Right lobe of liver (tissue), 6 donors: ENCODE data around the gene RFX8. TPM values are rescaled to one million over a fixed set of nuclear protein-coding genes. Genes with fewer than 3 reads are reported as not detected.

ENCODE experiments used
- ATAC-seq, 4 donors: fragments of 200-7000 bp; cut with Tn5 transposase; one replicate each; pipeline ENCODE4 v1.9.1; 2020; ENCODE audit warnings: mild to moderate bottlenecking in 4 of 4, moderate library complexity in 4 of 4
- DNase-seq, 3 donors: peaks; one replicate each; pipeline ENCODE4 v3.0.0-alpha.2; 2020
- H3K27ac ChIP-seq, 3 donors: fragments of 200-600 bp; one replicate each; pipeline ENCODE4 v1.8.0; 2022
- H3K27me3 ChIP-seq, 2 donors: fragments of 200-600 bp; one replicate each; pipeline ENCODE4 v1.8.0; 2022
- H3K36me3 ChIP-seq, 4 donors: fragments of 200-600 bp; sonication (generic) in 1 of 4; one replicate each; pipeline versions ENCODE4 v1.5.1 to v1.8.0; 2017 to 2022; ENCODE audit warnings: control low read depth in 1 of 4
- H3K4me1 ChIP-seq, 4 donors: fragments of 200-600 bp; sonication (generic) in 1 of 4; one replicate each; pipeline versions ENCODE4 v1.5.1 to v1.8.0; 2017 to 2022; ENCODE audit warnings: control low read depth in 1 of 4
- H3K4me3 ChIP-seq, 3 donors: fragments of 200-600 bp; one replicate each; pipeline ENCODE4 v1.8.0; 2022
- H3K9me3 ChIP-seq, 4 donors: fragments of 200-600 bp; sonication (generic) in 1 of 4; one replicate each; pipeline versions ENCODE4 v1.5.1 to v1.8.0; 2017 to 2022; ENCODE audit warnings: control low read depth in 1 of 4
- POLR2A ChIP-seq: fragments of 450-650 bp; IDR thresholded peaks from one replicate; pipeline ENCODE4 v1.6.1; 2017; ENCODE audit warnings: antibody characterized with exemption, mild to moderate bottlenecking
- WGBS: methylation state at CpG from one replicate; pipeline ENCODE4 v1.1.6; 2018; ENCODE audit warnings: low coverage, low lambda C conversion rate; ENCODE audit not compliant: insufficient coverage; ENCODE audit errors: missing lambda C conversion rate; 5-methylcytosine and 5-hydroxymethylcytosine counted together
- intact Hi-C, 2 donors: fragments of 100-400 bp; cut with DNase I; formaldehyde crosslinking; loops; one replicate each; pipeline versions ENCODE4 v1.11.2 to v1.14.1; 2022
- total RNA-seq, 6 experiments: library from RNA; depleted of rRNA in 2 of 6; stranded (reverse); fragments of >200 nt in 2 of 6; fragmentation: NEBNext Ultra II Directional in 3 of 6; extraction: Animal tissue kit (Norgen Biotek cat#: 25700) in 3 of 6; gene quantifications; one replicate each; pipeline versions ENCODE4 v1.1.0 to v1.2.4, GENCODE V29; 2016 to 2023
- TF ChIP-seq, protein P1 (sequence below), 4 donors: fragments of 200-600 bp in 3 of 4; fragments of 450-650 bp in 1 of 4; IDR thresholded peaks; one replicate each; pipeline versions ENCODE4 v1.5.1 to v1.8.0; 2016 to 2022; ENCODE audit warnings: antibody characterized with exemption in 4 of 4, mild to moderate bottlenecking in 2 of 4
- donor health status: DM: no; HTN: yes; CAD: no.
- donor health status: DM: no; HTN: no; CAD: no.
- donor health status: DM: no; HTN: no; CAD: no.
- donor health status: DM: no; HTN: yes; CAD: no.
- donor health status: DM: no; HTN: yes; CAD: no.

RFX8 gene
- total RNA-seq, 6 experiments from 2014 or later = not detected

DNA sequence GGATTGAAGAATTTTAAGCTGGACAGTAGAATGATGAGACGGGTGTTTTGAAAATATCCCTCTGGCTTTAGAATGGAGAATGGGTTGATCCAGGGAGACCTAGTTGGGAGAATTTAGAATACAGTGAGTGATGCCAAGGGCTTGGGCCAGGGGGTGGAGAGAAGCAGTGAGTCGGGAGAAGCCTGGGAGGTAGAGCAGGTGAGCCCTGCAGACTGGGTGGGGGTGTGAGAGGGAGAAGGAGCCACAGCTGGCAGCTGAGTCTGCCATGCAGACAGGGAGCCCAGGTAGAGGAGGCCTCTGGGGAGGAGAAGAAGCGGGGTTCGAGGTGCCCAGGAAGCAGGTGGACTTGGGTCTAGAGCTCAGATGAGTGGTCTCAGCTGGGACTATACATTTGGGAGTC is 105.8 kb downstream of the RFX8 start:
- no peaks in the 10 kb centered on the region for H3K9me3 ChIP-seq
- no peaks in the 10 kb centered on the region for H3K27me3 ChIP-seq
- H3K4me3 ChIP-seq = no peak overlapping the region
- ATAC-seq = no peak
- no peak for TF ChIP-seq POLR2A
- TF ChIP-seq, protein P1, sequence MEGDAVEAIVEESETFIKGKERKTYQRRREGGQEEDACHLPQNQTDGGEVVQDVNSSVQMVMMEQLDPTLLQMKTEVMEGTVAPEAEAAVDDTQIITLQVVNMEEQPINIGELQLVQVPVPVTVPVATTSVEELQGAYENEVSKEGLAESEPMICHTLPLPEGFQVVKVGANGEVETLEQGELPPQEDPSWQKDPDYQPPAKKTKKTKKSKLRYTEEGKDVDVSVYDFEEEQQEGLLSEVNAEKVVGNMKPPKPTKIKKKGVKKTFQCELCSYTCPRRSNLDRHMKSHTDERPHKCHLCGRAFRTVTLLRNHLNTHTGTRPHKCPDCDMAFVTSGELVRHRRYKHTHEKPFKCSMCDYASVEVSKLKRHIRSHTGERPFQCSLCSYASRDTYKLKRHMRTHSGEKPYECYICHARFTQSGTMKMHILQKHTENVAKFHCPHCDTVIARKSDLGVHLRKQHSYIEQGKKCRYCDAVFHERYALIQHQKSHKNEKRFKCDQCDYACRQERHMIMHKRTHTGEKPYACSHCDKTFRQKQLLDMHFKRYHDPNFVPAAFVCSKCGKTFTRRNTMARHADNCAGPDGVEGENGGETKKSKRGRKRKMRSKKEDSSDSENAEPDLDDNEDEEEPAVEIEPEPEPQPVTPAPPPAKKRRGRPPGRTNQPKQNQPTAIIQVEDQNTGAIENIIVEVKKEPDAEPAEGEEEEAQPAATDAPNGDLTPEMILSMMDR (IDR thresholded peaks at IDR 0.05) = no peak
- intact Hi-C loops = no loop called here
- 78% methylated on average over 4 of the region's 4 CpGs for WGBS
- no peaks in the 10 kb centered on the region for H3K36me3 ChIP-seq
- no peak for DNase-seq
- H3K4me1 ChIP-seq = no peaks in the 10 kb centered on the region
- H3K27ac ChIP-seq = no peak overlapping the region

DNA sequence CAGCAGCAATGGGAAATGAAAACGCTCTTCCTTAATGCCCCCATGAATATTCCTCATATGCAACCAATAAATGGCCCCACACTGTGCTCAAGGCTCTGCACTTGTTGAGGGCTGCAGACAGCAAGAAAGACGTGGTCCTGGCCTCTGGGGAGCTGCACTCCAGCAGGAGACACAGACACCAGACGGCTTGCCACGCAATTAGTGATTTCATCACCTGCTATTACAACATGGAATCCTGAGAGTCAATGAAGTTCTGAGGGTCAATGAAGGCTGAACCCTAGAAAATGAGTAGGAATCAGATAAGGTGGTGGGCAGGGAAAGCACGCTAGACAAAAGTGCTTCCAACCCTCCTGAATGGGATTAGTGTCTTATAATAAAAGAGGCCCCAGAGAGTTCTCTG is 106.5 kb downstream of the RFX8 start:
- intact Hi-C loops = no loop called here

DNA sequence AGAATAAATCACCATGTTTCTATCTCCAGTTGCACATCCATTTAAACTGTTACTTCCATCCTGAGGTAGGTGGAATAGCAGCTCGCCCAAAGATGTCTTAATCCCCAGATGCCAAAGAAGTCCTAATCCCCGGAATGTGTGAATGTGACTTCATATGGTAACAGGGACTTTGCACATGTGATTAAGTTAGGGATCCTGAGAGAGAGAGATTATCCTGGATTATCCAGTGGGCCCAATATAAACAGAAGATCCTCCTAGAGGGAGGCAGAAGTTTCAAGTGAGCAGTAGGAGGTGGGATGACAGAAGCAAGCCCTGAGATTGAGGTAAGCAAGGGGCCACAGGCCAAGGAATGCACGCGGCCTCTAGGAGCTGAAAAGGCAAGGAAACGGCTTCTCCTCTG is 107.4 kb downstream of the RFX8 start:
- intact Hi-C loops = no loop called here
- Histone ChIP-seq H3K4me3 (no peak overlapping the region), H3K9me3 (no peaks in the 10 kb centered on the region), H3K27ac (no peak overlapping the region), H3K36me3 (no peaks in the 10 kb centered on the region), H3K27me3 (no peaks in the 10 kb centered on the region), H3K4me1 (no peaks in the 10 kb centered on the region)
- DNase-seq (no peak), ATAC-seq (no peak)
- 80% methylated on average over 4 of the region's 5 CpGs for WGBS
- TF ChIP-seq POLR2A = no peak
- TF ChIP-seq, protein P1 (IDR thresholded peaks at IDR 0.05) = no peak

More for the DNA sequence above, 106.5 kb downstream of the RFX8 start:
- no peak overlapping the region for H3K27ac ChIP-seq
- ATAC-seq = no peak
- no peaks in the 10 kb centered on the region for H3K4me1 ChIP-seq
- no peak for TF ChIP-seq POLR2A
- TF ChIP-seq, protein P1 (IDR thresholded peaks at IDR 0.05) = no peak
- H3K4me3 ChIP-seq = no peak overlapping the region
- no peaks in the 10 kb centered on the region for H3K27me3 ChIP-seq
- no peak for DNase-seq
- no peaks in the 10 kb centered on the region for H3K9me3 ChIP-seq
- H3K36me3 ChIP-seq = no peaks in the 10 kb centered on the region
- WGBS = 53% methylated on average over 5 of the region's 5 CpGs

DNA sequence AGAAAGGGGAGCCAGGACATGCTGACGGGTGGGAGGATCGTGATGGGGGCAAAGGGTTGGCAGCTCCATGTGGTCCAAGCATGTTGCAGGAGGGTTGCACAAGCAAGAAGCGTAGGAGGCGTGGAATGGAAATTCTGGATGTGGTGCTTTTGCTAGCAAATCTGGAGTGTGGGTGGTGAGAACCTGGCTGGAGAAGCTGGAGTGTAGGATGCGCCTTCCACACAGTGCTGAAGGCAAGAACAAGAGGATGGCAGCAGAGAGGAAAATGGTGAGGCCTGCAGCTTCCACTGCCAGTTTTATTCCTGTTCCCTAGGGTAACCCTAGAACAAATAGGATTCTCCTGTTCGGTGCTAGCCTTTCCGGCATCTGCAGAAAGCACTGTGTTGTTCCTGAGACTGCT is 110.0 kb downstream of the RFX8 start:
- no peak overlapping the region for H3K27ac ChIP-seq
- DNase-seq (no peak), ATAC-seq (no peak)
- WGBS = 83% methylated on average over 5 of the region's 7 CpGs
- no peaks in the 10 kb centered on the region for H3K27me3 ChIP-seq
- no peaks in the 10 kb centered on the region for H3K9me3 ChIP-seq
- no peak overlapping the region for H3K4me3 ChIP-seq
- no peaks in the 10 kb centered on the region for H3K4me1 ChIP-seq
- TF ChIP-seq, protein P1 (IDR thresholded peaks at IDR 0.05) = no peak
- TF ChIP-seq POLR2A = no peak
- intact Hi-C loops = no loop called here
- no peaks in the 10 kb centered on the region for H3K36me3 ChIP-seq

DNA sequence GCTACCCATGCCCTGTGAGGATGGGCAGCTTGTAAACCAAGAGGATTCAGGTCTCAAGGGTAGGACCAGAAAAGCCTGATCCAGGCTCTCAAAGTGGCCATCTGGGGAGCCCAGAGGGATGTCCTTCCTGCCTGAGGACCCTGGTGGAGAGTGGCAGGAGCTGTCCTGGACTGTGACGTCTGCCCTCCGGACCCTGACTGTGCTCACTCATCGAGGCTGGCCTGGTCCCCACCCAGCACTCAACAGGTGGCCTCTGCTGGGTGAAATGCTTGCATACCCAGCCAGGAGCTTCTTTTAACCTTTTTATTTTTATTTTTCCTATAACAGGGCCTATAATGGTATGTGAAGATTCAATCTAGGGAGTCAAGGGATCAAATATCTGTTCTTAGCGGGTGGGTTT is 112.1 kb downstream of the RFX8 start:
- Histone ChIP-seq H3K9me3 (no peaks in the 10 kb centered on the region), H3K27ac (no peak overlapping the region), H3K36me3 (no peaks in the 10 kb centered on the region), H3K27me3 (no peaks in the 10 kb centered on the region), H3K4me1 (no peaks in the 10 kb centered on the region), H3K4me3 (no peak overlapping the region)
- no peak for DNase-seq
- no peak for TF ChIP-seq POLR2A
- TF ChIP-seq, protein P1 (IDR thresholded peaks at IDR 0.05) = no peak
- 75% methylated on average over 3 of the region's 4 CpGs for WGBS
- intact Hi-C loops = no loop called here
- ATAC-seq = no peak
